ENCODE measurements around the gene SLC26A6.

SLC26A6 gene

GRCh38 chr3:48680811-48681540 lies 45.7 kb upstream of the SLC26A6 start:
- DNase-seq (ENCODE audit: low read depth): no peak
- no peak for TF ChIP-seq CTCF (IDR thresholded peaks at IDR 0.05; ENCODE audit: low read length, missing control alignments)
- no peak overlapping the region for H3K4me3 ChIP-seq (replicated peaks; ENCODE audit: low read depth, low read length)

GRCh38 chr3:48679411-48680391 lies 44.4 kb upstream of the SLC26A6 start:
- H3K4me3 ChIP-seq (replicated peaks; ENCODE audit: low read depth, low read length): no peak overlapping the region
- no peak for DNase-seq (ENCODE audit: low read depth)
- TF ChIP-seq CTCF (IDR thresholded peaks at IDR 0.05; ENCODE audit: low read length, missing control alignments): no peak

GRCh38 chr3:48678566-48679380 lies 43.5 kb upstream of the SLC26A6 start:
- DNase-seq (ENCODE audit: low read depth): no peak
- TF ChIP-seq CTCF (IDR thresholded peaks at IDR 0.05; ENCODE audit: low read length, missing control alignments): no peak
- H3K4me3 ChIP-seq (replicated peaks; ENCODE audit: low read depth, low read length): no peak overlapping the region

GRCh38 chr3:48678056-48678455 lies 42.8 kb upstream of the SLC26A6 start:
- TF ChIP-seq CTCF (IDR thresholded peaks at IDR 0.05; ENCODE audit: low read length, missing control alignments): no peak
- H3K4me3 ChIP-seq (replicated peaks; ENCODE audit: low read depth, low read length): no peak overlapping the region
- peak; percentile 31 for DNase-seq (ENCODE audit: low read depth)

GRCh38 chr3:48674505-48674904 lies 39.2 kb upstream of the SLC26A6 start:
- no peak overlapping the region for H3K4me3 ChIP-seq (replicated peaks; ENCODE audit: low read depth, low read length)
- DNase-seq (ENCODE audit: low read depth): no peak
- TF ChIP-seq CTCF (IDR thresholded peaks at IDR 0.05; ENCODE audit: low read length, missing control alignments): no peak

- no peak for DNase-seq (ENCODE audit: low read depth)
- H3K4me3 ChIP-seq (replicated peaks; ENCODE audit: low read depth, low read length): no peak overlapping the region
- no peak for TF ChIP-seq CTCF (IDR thresholded peaks at IDR 0.05; ENCODE audit: low read length, missing control alignments)
Observed at GRCh38 chr3:48672522-48672921, 37.3 kb upstream of the SLC26A6 start.

All from fibroblast of pulmonary artery (primary cell).